ENCODE data around the gene INTS6L. TPM values are rescaled to one million over a fixed set of nuclear protein-coding genes. Genes with fewer than 3 reads are reported as not detected.

Gene INTS6L
- total RNA-seq, 1 experiment from 2014 or later: not detected

GRCh38 chrX:135541351-135541750, 20.9 kb downstream of the INTS6L start:
- CTCF ChIA-PET: no interaction called here
- BruUV-seq (replicated peaks): no TSS peak

GRCh38 chrX:135543172-135543571, 22.7 kb downstream of the INTS6L start:
- H3K9me3 ChIP-seq (ENCODE audit: insufficient read depth, low read depth): no peaks in the 10 kb centered on the region
- no peak overlapping the region for H3K27ac ChIP-seq
- no peaks in the 10 kb centered on the region for H3K9me2 ChIP-seq (ENCODE audit: insufficient read depth)
- H3K27me3 ChIP-seq (ENCODE audit: insufficient read depth, low read depth): peaks cover 7% of the 10 kb centered on the region; the same call in 1 of the 2 replicates
- intact Hi-C loops (cut with micrococcal nuclease; ENCODE audit: unreplicated experiment): no loop called here
- no TSS peak for BruUV-seq (replicated peaks)
- H3K4me2 ChIP-seq: no peak overlapping the region
- no peak overlapping the region for H3K4me3 ChIP-seq
- no peak overlapping the region for H2AFZ ChIP-seq
- ChIA-PET POLR2A (ENCODE audit: unreplicated experiment) (no interaction called here), CTCF (no interaction called here)
- TF ChIP-seq EZH2 (IDR thresholded peaks at IDR 0.05; ENCODE audit: low read depth) (no peak), CTCF (conservative IDR thresholded peaks at IDR 0.05) (no peak)
- no peaks in the 10 kb centered on the region for H3F3A ChIP-seq (ENCODE audit: insufficient read depth, low read depth)
- no peaks in the 10 kb centered on the region for H3K79me2 ChIP-seq (ENCODE audit: low read depth)
- H3K36me3 ChIP-seq (ENCODE audit: low read depth): no peaks in the 10 kb centered on the region
- H4K20me1 ChIP-seq (ENCODE audit: insufficient read depth): no peaks in the 10 kb centered on the region
- no peaks in the 10 kb centered on the region for H3K4me1 ChIP-seq (replicated peaks; ENCODE audit: insufficient read depth)
- no peak for DNase-seq

More at GRCh38 chrX:135541351-135541750, 20.9 kb downstream of the INTS6L start:
- no peaks in the 10 kb centered on the region for H3K9me3 ChIP-seq (ENCODE audit: insufficient read depth, low read depth)
- no peaks in the 10 kb centered on the region for H3K36me3 ChIP-seq (ENCODE audit: low read depth)
- H3K27me3 ChIP-seq (ENCODE audit: insufficient read depth, low read depth): peaks cover 3% of the 10 kb centered on the region; the same call in 1 of the 2 replicates
- POLR2A ChIA-PET (ENCODE audit: unreplicated experiment): no interaction called here
- no peak for DNase-seq
- intact Hi-C loops (cut with micrococcal nuclease; ENCODE audit: unreplicated experiment): no loop called here
- H3K4me3 ChIP-seq: no peak overlapping the region
- H3K4me1 ChIP-seq (replicated peaks; ENCODE audit: insufficient read depth): no peaks in the 10 kb centered on the region
- H3K27ac ChIP-seq: no peak overlapping the region
- no peaks in the 10 kb centered on the region for H3K9me2 ChIP-seq (ENCODE audit: insufficient read depth)
- H3K4me2 ChIP-seq: no peak overlapping the region
- no peak overlapping the region for H2AFZ ChIP-seq
- no peaks in the 10 kb centered on the region for H4K20me1 ChIP-seq (ENCODE audit: insufficient read depth)
- TF ChIP-seq EZH2 (IDR thresholded peaks at IDR 0.05; ENCODE audit: low read depth): no peak
- TF ChIP-seq CTCF (conservative IDR thresholded peaks at IDR 0.05): no peak
- no peaks in the 10 kb centered on the region for H3F3A ChIP-seq (ENCODE audit: insufficient read depth, low read depth)
- no peaks in the 10 kb centered on the region for H3K79me2 ChIP-seq (ENCODE audit: low read depth)

GRCh38 chrX:135543924-135544323, 23.5 kb downstream of the INTS6L start:
- no peak overlapping the region for H3K4me2 ChIP-seq
- H3K9me3 ChIP-seq (ENCODE audit: insufficient read depth, low read depth): no peaks in the 10 kb centered on the region
- intact Hi-C loops (cut with micrococcal nuclease; ENCODE audit: unreplicated experiment): no loop called here
- H3K9me2 ChIP-seq (ENCODE audit: insufficient read depth): no peaks in the 10 kb centered on the region
- H2AFZ ChIP-seq: no peak overlapping the region
- peaks cover 7% of the 10 kb centered on the region; the same call in 1 of the 2 replicates for H3K27me3 ChIP-seq (ENCODE audit: insufficient read depth, low read depth)
- H3K27ac ChIP-seq: no peak overlapping the region
- H3K4me1 ChIP-seq (replicated peaks; ENCODE audit: insufficient read depth): no peaks in the 10 kb centered on the region
- H3F3A ChIP-seq (ENCODE audit: insufficient read depth, low read depth): no peaks in the 10 kb centered on the region
- H3K36me3 ChIP-seq (ENCODE audit: low read depth): no peaks in the 10 kb centered on the region
- TF ChIP-seq EZH2 (IDR thresholded peaks at IDR 0.05; ENCODE audit: low read depth) (no peak), CTCF (conservative IDR thresholded peaks at IDR 0.05) (0 out of 2 replicates have a peak, but pooled peaks have one; percentile 21)
- CTCF ChIA-PET: no interaction called here
- H4K20me1 ChIP-seq (ENCODE audit: insufficient read depth): no peaks in the 10 kb centered on the region
- no peaks in the 10 kb centered on the region for H3K79me2 ChIP-seq (ENCODE audit: low read depth)
- no TSS peak for BruUV-seq (replicated peaks)
- POLR2A ChIA-PET (ENCODE audit: unreplicated experiment): no interaction called here
- H3K4me3 ChIP-seq: no peak overlapping the region
- no peak for DNase-seq

All from PC-9 (cell line).